ENCODE data around the gene MSS51. TPM values are rescaled to one million over a fixed set of nuclear protein-coding genes. Genes with fewer than 3 reads are reported as not detected.

The MSS51 gene
- polyA plus RNA-seq, 1 donor from 2014 or later, result 8.3 TPM

- no peaks in the 10 kb centered on the region for H4K20me1 ChIP-seq (ENCODE audit: insufficient read depth)
- H2AFZ ChIP-seq (ENCODE audit: low read depth, low read length), result peak overlapping the region; percentile 81
- no peaks in the 10 kb centered on the region for H3F3A ChIP-seq (ENCODE audit: insufficient read depth, low read length, poor library complexity, severe bottlenecking)
- no peaks in the 10 kb centered on the region for H3K9me2 ChIP-seq (ENCODE audit: insufficient read depth, low read length)
- H3K79me2 ChIP-seq (replicated peaks; ENCODE audit: insufficient read depth, low read length), result no peaks in the 10 kb centered on the region
- H3K36me3 ChIP-seq (ENCODE audit: insufficient read depth, low read length), result no peaks in the 10 kb centered on the region
- H3K4me3 ChIP-seq (ENCODE audit: low read length), result peak overlapping the region; percentile 80
- peak overlapping the region; percentile 70 for H3K27ac ChIP-seq (ENCODE audit: low read length)
- H3K27me3 ChIP-seq (ENCODE audit: insufficient read depth, low read depth, low read length), result no peaks in the 10 kb centered on the region
- no peak for TF ChIP-seq CTCF (IDR thresholded peaks at IDR 0.05; ENCODE audit: poor library complexity, severe bottlenecking)
- no peak for TF ChIP-seq POLR2AphosphoS5 (IDR thresholded peaks at IDR 0.05)
- no peak for TF ChIP-seq TAF1 (IDR thresholded peaks at IDR 0.05; ENCODE audit: low read depth)
- TF ChIP-seq REST (IDR thresholded peaks at IDR 0.05; ENCODE audit: borderline replicate concordance), result no peak
- no peak for TF ChIP-seq MXI1 (conservative IDR thresholded peaks at IDR 0.05; ENCODE audit: poor library complexity, severe bottlenecking)
- TF ChIP-seq EP300 (conservative IDR thresholded peaks at IDR 0.05; ENCODE audit: poor library complexity, severe bottlenecking), result no peak
- TF ChIP-seq RAD21 (conservative IDR thresholded peaks at IDR 0.05), result no peak
- no peak for TF ChIP-seq EZH2 (IDR thresholded peaks at IDR 0.05; ENCODE audit: borderline replicate concordance, insufficient read depth, low read length, poor library complexity, severe bottlenecking)
- no peak for TF ChIP-seq SMC3 (conservative IDR thresholded peaks at IDR 0.05; ENCODE audit: poor library complexity)
- H3K9me3 ChIP-seq (ENCODE audit: low read length), result no peaks in the 10 kb centered on the region
- peak overlapping the region; percentile 85 for H3K9ac ChIP-seq (ENCODE audit: low read length)
- peak overlapping the region; percentile 85 for H3K4me2 ChIP-seq (ENCODE audit: low read length)
These were observed 20.2 kb downstream of the MSS51 start for GRCh38 chr10:73413108-73413527.

GRCh38 chr10:73410897-73411296 is 22.5 kb downstream of the MSS51 start:
- no peak overlapping the region for H3K9ac ChIP-seq (ENCODE audit: low read length)
- H2AFZ ChIP-seq (ENCODE audit: low read depth, low read length), result no peak overlapping the region
- no peaks in the 10 kb centered on the region for H3K27me3 ChIP-seq (ENCODE audit: insufficient read depth, low read depth, low read length)
- H3K4me3 ChIP-seq (ENCODE audit: low read length), result no peak overlapping the region
- H3K27ac ChIP-seq (ENCODE audit: low read length), result no peak overlapping the region
- H3K9me2 ChIP-seq (ENCODE audit: insufficient read depth, low read length), result no peaks in the 10 kb centered on the region
- no peak overlapping the region for H3K4me2 ChIP-seq (ENCODE audit: low read length)
- no peaks in the 10 kb centered on the region for H3K36me3 ChIP-seq (ENCODE audit: insufficient read depth, low read length)
- H3K79me2 ChIP-seq (replicated peaks; ENCODE audit: insufficient read depth, low read length), result no peaks in the 10 kb centered on the region
- no peaks in the 10 kb centered on the region for H4K20me1 ChIP-seq (ENCODE audit: insufficient read depth)
- no peak for TF ChIP-seq REST (IDR thresholded peaks at IDR 0.05; ENCODE audit: borderline replicate concordance)
- TF ChIP-seq EP300 (conservative IDR thresholded peaks at IDR 0.05; ENCODE audit: poor library complexity, severe bottlenecking), result no peak
- no peak for TF ChIP-seq MXI1 (conservative IDR thresholded peaks at IDR 0.05; ENCODE audit: poor library complexity, severe bottlenecking)
- no peak for TF ChIP-seq EZH2 (IDR thresholded peaks at IDR 0.05; ENCODE audit: borderline replicate concordance, insufficient read depth, low read length, poor library complexity, severe bottlenecking)
- no peak for TF ChIP-seq CTCF (IDR thresholded peaks at IDR 0.05; ENCODE audit: poor library complexity, severe bottlenecking)
- TF ChIP-seq RAD21 (conservative IDR thresholded peaks at IDR 0.05), result no peak
- no peak for TF ChIP-seq TAF1 (IDR thresholded peaks at IDR 0.05; ENCODE audit: low read depth)
- no peak for TF ChIP-seq POLR2AphosphoS5 (IDR thresholded peaks at IDR 0.05)
- no peak for TF ChIP-seq SMC3 (conservative IDR thresholded peaks at IDR 0.05; ENCODE audit: poor library complexity)
- no peaks in the 10 kb centered on the region for H3F3A ChIP-seq (ENCODE audit: insufficient read depth, low read length, poor library complexity, severe bottlenecking)
- no peaks in the 10 kb centered on the region for H3K9me3 ChIP-seq (ENCODE audit: low read length)
